Activated CD4-positive, alpha-beta T cell treated with anti-CD3 and anti-CD28 coated beads for 48 hours (primary cell): Measurements from ENCODE around the gene CERCAM.
"Not testable (repeated sequence)": the region's sequence is repeated elsewhere in the genome, so short reads cannot be mapped to it uniquely, and the experiment has no call there.

ENCODE experiments used
- DNase-seq: peaks from one replicate; pipeline ENCODE4 v3.0.0-alpha.2; 2020

CERCAM gene

GRCh38 chr9:128420060-128420650 is 502 bp upstream of the CERCAM start:
- DNase-seq: peak; percentile 73

- DNase-seq: no peak
Observed at GRCh38 chr9:128421482-128421996, 882 bp downstream of the CERCAM start.

- DNase-seq: not testable (repeated sequence)
Observed at GRCh38 chr9:128422022-128422782, 1.5 kb downstream of the CERCAM start.

GRCh38 chr9:128422783-128423150 is 2.1 kb downstream of the CERCAM start:
- no peak for DNase-seq

- not testable (repeated sequence) for DNase-seq
Observed at GRCh38 chr9:128423356-128423755, 2.7 kb downstream of the CERCAM start.

GRCh38 chr9:128424268-128424780 is 3.7 kb downstream of the CERCAM start:
- DNase-seq: no peak

GRCh38 chr9:128428644-128429512 is 8.2 kb downstream of the CERCAM start:
- no peak for DNase-seq

GRCh38 chr9:128429513-128430086 is 8.9 kb downstream of the CERCAM start:
- no peak for DNase-seq

GRCh38 chr9:128431207-128431606 is 10.6 kb downstream of the CERCAM start:
- DNase-seq: no peak

- DNase-seq: no peak
Observed at GRCh38 chr9:128434340-128434739, 13.7 kb downstream of the CERCAM start.

GRCh38 chr9:128435611-128436010 is 15.0 kb downstream of the CERCAM start:
- DNase-seq: no peak

- peak; percentile 92 for DNase-seq
Observed at GRCh38 chr9:128438343-128439109, 17.9 kb downstream of the CERCAM start.

GRCh38 chr9:128439273-128439672 is 18.6 kb downstream of the CERCAM start:
- no peak for DNase-seq

GRCh38 chr9:128442150-128442549 is 21.5 kb downstream of the CERCAM start:
- DNase-seq: no peak

- not testable (repeated sequence) for DNase-seq
Observed at GRCh38 chr9:128446505-128446904, 25.8 kb downstream of the CERCAM start.

- no peak for DNase-seq
Observed at GRCh38 chr9:128448746-128449145, 28.1 kb downstream of the CERCAM start.

- DNase-seq: no peak
Observed at GRCh38 chr9:128454991-128455390, 34.3 kb downstream of the CERCAM start.

GRCh38 chr9:128455849-128456612 is 35.4 kb downstream of the CERCAM start, which contains the start of gene ODF2:
Gene ODF2, plus strand, starts transcription at chr9:128456006. Its CDS starts 86 bp downstream, at chr9:128456092.
- DNase-seq: peak; percentile 99

GRCh38 chr9:128456613-128457061 is 36.0 kb downstream of the CERCAM start:
- DNase-seq: peak; percentile 75

- DNase-seq: no peak
Observed at GRCh38 chr9:128457207-128457606, 36.5 kb downstream of the CERCAM start.

- DNase-seq: no peak
Observed at GRCh38 chr9:128459011-128459410, 38.4 kb downstream of the CERCAM start.
